Stimulated activated CD4-positive, alpha-beta T cell treated with anti-CD3 and anti-CD28 coated beads, TNF-alpha, amount 100 ng/mL, for 48 hours (primary cell): ENCODE measurements around the gene ATAD5.
"Not testable (repeated sequence)": the region's sequence is repeated elsewhere in the genome, so short reads cannot be mapped to it uniquely, and the experiment has no call there.

ENCODE experiments used
- DNase-seq, 3 donors: peaks; one replicate each; pipeline ENCODE4 v3.0.0-alpha.2; 2020; ENCODE audit warnings: low read depth in 3 of 3

The ATAD5 gene

DNA sequence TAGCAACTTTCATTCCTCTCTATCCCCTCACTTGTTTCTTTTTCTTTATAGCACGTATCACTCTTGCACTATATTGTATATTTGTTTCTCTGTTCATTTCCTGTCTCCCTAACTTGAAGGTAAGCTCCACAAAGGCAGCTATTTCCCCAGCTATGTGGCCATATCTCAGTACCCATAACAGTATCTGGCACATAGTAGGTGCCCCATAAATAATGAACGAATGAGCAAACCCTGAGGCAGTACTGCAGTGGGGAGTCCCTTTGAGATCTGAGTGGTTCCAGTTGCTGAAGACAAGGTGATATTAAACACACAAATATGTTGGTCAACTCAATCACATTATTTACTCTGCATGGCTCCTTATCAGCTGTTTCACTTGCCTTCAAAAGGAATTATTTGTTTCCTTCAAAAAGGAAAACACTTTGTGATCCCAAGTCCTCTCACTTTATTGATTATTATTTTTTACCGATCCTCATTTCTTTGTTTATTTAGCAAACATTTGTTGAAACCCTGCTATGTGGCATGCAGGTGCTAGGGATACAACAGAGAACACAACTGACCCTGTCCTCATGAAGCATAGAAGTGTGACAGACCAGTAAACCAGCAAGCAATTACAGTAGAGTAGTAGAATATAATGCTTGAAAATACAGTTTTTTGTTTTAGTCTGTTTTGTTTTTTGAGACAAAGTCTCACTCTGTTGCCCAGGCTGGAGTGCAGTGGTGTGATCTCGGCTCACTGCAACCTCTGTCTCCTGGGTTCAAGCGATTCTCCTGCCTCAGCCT is 84.3 kb downstream of the ATAD5 start:
- DNase-seq: no peak

DNA sequence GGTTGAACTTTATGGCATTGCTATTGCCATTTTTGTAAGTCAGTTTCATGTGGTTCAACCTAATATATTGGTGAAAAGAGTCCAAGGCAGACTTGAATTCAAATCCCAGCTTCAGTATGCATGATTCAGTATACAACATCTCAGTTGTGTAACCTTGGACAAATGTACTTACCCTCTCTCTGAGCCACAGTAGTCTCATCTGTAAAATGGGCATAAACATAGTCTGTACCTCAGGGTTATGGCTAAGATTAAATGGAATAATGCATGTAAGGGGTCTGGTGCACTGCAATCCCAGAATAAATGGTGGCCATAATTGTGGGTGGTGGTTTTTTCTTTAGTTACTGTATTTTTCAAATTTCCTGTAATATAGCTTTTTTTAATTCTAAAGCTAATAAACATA is 85.3 kb downstream of the ATAD5 start:
- no peak for DNase-seq

DNA sequence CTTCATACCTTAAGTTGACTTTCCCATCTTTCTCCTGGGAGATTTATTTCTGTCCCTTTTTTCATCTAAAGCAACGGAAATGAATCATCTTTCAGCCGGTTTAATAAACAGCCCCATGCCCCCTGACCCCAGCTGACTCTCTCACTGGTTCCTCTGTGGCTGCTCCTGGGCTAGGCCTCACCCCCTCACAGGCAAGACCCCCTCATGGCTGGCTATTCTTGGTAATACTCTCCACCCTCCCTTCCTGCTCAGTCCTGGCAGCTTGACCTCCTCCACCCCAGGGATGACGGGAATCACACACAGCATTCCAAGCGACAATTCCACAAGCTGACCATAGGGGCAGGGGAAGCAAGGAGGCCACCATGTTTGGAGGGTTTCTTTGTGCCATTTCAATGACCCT is 88.5 kb downstream of the ATAD5 start:
- no peak for DNase-seq

DNA sequence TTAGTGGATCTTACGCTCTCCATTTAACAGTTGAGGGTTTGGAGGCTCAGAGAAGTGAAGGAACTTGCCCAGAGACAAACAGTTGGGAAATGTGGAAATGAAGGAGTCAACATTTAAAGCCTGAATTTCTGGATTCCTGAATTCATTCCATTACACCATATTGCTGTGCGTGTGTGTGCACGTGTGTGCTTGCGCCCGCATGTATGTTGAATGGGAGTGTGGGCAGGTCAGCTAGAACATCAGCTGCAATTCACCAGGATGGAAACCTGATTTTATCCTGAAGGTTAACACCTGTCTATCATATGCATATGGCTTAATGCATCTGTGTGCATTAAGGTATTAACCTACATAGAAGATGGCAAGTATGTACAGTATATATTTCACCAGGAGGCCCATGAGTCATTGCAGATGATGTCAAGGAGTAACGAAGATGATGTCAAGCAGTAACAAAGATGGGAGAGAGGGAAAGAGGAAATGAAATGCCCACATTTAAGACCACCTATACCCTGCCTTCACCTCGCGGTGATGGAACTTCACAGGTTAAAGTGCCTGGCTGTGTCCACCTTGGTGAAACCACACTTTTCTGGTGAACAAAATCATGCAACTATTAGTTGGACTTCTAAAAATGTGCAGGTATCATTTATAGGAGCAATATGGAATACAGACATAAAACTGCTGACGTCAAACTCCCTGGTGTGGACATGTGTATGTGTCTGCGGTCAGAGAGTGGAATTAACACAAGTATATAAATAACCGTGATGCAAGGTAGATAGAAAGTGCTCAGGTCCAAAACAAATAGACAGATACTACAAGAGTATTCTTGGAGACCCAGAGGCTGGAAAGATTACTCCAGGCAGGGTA is 89.1 kb downstream of the ATAD5 start:
- DNase-seq: no peak

DNA sequence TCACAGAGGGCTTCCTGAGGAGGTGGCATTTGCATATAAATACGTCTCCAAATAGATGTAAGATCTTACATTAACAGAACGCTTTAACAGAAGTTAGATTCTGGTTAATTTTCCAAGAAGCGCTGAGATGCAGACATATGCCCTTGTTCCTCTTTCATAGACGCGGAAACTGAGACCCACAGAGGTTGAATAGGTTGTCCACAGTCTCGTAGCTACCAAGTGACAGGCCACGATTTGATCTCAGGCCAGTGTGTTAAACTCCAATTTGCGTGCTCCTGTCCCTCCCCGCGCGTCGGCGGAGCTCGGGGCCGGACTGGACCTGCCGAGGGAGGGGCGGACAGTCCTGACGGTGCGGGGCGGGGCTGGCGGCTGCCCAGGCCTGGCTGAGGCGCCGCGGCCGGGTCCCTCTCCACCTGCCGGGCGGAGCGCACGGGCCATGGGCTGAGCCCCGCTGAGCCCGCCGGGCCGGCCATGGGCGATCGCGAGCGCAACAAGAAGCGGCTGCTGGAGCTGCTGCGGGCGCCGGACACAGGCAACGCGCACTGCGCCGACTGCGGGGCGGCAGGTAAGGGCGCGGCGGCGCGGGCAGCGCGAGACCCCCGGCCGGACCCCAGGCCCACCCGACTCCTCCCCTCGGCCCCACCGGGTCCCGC is 89.9 kb downstream of the ATAD5 start, which contains the start of gene ADAP2:
Gene ADAP2, plus strand, starts transcription at position 402 of the 653 bp plus-strand sequence. Its CDS starts 70 bp downstream, at position 472.
- no peak for DNase-seq

DNA sequence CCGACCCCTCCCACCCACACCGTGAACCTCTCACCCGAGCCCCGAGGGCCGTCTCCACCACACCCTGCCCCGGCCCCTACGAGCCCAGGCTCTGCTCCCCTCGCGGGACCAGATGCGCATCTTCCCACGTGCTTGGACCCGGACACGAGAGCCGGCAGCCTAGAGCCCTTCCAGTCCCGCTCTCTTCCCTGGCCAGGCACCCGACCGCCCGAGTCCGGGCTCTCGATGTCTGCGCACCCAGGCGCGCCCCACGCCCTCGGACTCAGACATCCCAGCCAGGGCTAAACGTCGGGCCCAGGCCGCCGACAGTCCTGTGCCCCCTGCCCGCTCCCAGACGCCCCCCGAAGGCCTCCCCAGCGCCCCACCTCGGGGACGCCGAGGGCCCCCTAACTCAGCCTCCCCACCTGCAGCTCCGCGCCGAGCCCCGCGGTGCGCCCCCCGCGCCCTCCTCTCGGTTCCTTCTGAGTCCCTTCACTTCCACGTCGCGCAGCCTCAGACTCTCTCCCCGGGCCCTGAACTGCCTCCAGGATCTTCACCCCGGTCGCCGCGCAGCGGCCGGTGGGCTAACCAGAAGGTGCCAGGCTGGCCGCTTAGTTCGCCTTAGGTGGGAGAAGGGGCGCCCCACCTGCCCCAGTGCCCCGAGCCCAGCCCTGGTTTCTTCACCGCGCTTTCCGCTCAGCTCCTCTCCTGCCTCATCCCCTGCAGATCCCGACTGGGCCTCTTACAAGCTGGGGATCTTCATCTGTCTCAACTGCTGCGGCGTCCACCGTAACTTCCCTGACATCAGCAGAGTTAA is 90.7 kb downstream of the ATAD5 start:
- DNase-seq: no peak

DNA sequence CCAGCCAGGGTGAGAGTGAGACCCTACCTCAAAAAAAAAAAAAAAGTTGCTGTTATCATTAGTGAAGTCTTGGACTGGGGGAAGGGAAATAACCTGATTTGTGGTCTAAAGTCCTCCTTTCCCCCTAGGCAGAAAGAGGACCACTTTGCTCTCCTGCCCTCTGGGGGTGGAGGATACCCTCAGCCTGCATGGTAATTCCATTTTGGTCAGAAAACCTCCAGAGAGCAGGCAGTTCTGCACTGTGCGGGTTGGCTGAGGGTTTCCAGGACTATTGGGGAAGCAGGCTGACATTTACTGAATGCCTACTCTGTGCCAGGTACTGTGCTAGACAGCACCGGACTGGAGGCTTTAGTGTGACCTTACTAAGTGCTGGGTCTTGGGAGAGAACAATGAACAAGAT is 92.6 kb downstream of the ATAD5 start:
- DNase-seq: no peak

DNA sequence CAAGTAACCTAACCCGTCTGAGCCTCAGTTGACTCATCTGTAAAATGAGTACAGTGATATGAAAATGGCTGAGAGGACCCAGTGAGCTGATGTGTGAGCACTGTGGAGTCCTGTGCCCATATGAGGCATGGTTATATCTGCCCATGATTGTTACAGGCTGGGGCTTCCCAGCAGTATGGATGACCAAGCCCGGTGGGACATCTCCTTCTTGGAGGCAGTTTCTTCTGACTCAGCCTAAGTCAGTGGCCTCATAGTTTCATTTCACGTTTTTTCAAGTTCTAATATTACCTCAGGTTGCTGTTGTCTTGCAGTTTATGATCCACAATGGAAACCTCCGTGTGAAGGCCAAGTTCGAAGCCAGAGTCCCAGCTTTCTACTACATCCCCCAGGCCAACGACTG is 94.8 kb downstream of the ATAD5 start:
- no peak for DNase-seq

DNA sequence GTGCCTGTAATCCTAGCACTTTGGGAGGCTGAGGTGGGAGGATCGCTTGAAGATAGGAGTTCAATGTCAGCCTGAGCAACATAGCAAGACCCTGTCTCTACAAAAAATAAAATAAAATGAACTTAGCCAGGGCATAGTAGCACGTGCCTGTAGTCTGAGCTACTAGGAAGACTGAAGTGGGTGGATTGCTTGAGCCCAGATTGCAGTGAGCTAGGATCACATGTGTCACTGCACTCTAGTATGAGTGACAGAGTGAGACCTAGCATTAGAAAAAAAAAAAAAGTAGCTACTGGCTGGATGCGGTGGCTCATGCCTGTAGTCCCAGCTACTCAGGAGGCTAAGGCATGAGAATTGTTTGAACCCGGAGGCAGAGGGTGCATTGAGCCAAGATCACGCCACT is 96.0 kb downstream of the ATAD5 start:
- DNase-seq: no peak

DNA sequence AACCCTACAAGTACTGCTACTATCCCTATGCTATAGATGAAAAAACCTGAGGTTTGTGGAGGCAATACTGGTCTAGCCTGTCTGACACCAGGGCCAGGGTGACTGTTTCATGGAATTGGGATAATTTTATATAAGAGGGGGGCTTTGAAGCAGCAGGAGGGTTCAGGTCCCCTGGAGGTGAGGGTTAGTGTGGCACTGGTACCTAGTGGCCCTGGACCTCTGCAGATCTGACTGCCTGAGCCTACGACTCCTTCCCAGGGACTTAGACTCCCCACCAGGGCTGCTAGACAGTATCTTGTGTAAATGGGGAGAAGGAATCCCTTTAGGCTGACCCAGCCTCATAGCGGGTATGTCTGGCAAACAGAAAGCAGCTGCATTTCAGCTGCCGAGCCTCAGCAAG is 96.8 kb downstream of the ATAD5 start:
- no peak for DNase-seq

DNA sequence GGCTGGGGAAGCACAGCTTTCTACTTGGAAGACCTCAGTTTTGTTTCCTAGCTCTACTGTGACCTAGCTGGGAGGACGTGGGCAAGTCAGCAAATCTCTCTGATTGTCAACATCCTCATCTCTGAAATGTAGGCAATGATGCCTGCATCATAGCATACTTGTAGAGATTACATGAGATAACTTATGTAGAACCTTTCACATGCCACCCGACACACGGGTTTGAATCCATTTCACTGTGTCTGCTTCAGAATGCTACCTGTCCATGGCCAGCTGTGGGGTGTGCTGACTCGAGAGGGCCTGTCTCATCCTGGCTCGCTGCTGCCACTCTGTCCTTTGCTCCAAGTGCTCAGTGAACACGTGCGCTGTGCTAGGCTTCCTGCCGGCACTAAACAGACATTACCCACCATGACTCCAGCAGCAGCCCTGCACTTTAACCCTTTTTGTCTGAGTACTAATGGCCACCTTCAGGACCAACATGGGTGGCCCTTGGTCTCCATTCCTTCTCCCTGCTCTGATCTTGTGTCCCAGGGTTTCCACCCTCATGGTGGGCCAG is 97.4 kb downstream of the ATAD5 start:
- DNase-seq: no peak

DNA sequence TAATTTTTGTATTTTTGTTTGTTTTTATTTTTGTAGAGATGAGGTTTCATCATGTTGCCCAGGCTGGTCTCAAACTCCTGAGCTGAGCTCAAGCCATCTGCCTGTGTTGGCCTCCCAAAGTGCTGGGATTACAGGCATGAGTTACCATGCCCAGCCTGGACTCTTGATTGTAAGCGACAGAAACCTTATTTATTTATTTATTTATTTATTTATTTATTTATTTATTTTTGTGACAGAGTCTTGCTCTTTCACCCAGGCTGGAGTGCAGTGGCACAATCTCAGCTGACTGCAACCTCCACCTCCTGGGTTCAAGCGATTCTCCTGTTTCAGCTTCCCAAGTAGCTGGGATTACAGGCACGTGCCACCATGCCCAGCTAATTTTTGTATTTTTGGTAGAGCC is 98.1 kb downstream of the ATAD5 start:
- DNase-seq: not testable (repeated sequence)

DNA sequence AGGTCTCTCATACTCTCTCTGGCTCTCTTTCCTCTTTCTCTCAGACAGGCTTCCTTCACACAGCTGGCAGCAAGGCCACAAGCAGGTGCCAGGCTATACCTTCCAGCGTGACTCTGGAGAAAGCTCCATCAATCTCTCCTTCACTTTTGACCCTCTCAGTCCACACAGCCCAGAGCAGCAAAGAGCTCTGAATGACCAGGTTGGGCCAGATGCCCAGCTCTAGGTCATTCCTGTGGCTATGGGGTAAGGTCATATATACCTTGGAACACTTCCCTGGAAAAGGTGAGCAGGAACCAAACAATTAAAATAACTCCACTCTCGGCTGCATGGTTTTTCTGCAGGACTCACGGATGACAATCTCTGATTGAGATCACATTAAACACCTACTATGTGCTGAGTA is 98.7 kb downstream of the ATAD5 start:
- DNase-seq: no peak

DNA sequence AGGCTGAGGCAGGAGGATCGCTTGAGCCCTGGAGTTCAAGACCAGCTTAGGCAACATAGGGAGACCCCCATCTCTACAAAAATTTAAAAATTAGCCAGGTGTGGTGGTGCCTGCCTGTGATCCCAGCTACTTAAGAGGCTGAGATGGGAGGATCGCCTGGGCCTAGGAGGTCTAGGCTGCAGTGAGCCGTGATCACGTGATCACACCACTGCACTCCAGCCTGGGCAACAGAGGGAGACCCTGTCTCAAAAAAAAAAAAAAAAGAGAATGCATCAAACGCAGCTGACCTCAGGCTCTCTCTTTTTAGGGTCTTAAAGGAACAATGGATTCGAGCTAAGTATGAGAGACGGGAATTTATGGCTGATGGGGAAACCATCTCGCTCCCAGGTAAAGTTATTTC is 99.8 kb downstream of the ATAD5 start:
- DNase-seq: not testable (repeated sequence)

DNA sequence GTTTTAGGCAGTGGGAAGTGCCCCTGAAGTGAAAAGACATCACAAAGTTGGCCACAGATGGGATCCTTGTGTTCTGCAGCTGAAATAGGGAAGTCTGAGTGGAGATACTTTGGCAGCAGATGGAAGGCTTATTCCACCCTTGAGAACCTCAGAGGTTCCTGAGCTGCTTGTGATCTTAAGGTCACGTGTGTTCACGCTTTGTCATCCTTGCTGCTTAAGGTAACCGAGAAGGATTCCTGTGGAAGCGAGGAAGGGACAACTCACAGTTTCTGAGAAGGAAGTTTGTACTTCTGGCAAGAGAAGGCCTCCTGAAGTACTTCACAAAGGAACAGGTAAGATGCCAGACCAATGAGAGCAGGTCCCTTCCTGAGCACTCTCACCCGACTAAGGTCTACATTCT is 102.2 kb downstream of the ATAD5 start:
- DNase-seq: no peak

DNA sequence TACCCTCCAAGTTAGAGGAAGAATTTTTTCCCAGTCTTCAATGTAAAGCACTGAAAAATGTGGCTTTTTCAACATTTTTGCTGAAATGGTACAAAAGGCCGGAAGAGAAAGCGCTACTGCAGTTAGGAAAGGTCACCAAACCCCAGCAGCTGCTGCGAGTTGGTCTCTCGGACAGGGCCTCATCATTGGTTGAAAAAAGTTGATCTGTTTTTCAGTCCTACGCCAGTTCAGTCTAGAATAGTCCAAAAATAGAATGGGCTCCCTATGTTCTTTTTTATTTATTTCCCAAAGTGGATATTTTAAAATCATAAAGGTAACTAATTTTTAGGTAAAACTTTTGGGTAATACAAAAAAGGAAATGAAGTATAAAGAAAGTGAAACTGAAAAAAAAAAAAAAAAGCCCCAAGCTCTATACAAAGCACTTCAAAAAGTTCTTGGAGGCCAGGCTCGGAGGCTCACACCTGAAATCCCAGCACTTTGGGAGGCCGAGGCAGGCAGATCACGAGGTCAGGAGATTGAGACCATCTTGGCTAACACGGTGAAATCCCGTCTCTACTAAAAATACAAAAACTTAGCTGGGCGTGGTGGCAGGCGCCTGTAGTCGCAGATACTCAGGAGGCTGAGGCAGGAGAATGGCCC is 107.4 kb downstream of the ATAD5 start:
- no peak for DNase-seq

DNA sequence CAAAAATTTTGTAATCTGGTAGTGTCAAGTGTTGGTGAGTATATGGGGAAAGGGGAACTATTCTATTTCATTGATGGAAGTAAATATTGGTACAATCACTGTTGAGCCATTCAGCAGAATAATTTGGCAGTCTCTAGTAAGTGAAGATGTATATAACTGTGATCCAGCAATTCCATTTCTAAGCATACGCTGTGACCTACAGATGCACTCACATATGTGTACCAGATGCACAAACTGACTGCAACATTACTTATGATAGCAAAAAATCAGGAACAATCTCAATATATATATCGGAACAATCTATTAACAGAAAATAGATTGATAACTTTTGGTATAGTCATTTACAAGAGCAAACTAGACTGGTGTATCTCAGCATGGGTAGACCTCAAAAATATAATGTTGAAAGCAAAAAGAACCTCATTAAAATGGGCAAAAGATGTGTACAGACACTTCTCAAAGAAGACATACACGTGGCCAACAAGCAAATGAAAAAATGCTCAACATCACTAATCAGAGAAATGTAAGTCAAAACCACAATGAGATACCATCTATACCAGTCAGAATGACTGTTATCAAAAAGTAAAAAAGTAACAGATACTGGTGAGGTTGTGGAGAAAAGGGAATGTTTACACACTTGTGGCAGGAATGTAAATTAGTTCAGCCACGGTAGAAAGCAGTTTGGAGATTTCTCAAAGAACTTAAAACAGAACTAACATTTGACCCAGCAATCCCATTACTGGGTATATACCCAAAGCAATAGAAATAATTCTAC is 110.7 kb downstream of the ATAD5 start:
- DNase-seq: no peak
